K562 (cell line): ENCODE data around the gene PSMD9. TPM values are rescaled to one million over a fixed set of nuclear protein-coding genes. Genes with fewer than 3 reads are reported as not detected.

Source experiments
- EP300 ChIP-seq: IDR thresholded peaks from 2 replicates; pipeline ENCODE4 v1.6.1; 2012; ENCODE audit warnings: low read length, improper control_type of control experiment
- IRF2 ChIP-seq: sonication (generic); formaldehyde crosslinking; IDR thresholded peaks from 2 replicates; pipeline ENCODE4 v1.8.1; 2022; ENCODE audit warnings: mild to moderate bottlenecking, missing genetic modification reagents
- KHSRP ChIP-seq: fragments of 450-650 bp; IDR thresholded peaks from 2 replicates; pipeline ENCODE4 v1.6.1; 2017
- MAFG ChIP-seq: fragments of 450-650 bp; conservative IDR thresholded peaks from 2 replicates; pipeline ENCODE4 v1.6.1; 2016; ENCODE audit warnings: missing genetic modification characterization, missing compliant biosample characterization
- MCM2 ChIP-seq: fragments of 450-650 bp; IDR thresholded peaks from 2 replicates; pipeline ENCODE4 v1.6.1; 2017; ENCODE audit warnings: low read depth, mild to moderate bottlenecking
- MYC ChIP-seq, 2 experiments: fragments of 250-450 bp in 1 of 2; sonication (Bioruptor Pico) in 1 of 2; IDR thresholded peaks; 2 replicates each; pipeline versions ENCODE4 v1.5.1 to v1.6.1; 2012 to 2021; ENCODE audit warnings: low read depth in 2 of 2, borderline replicate concordance in 1 of 2, improper control_type of control experiment in 1 of 2, low read length in 1 of 2, mild to moderate bottlenecking in 1 of 2, moderate library complexity in 1 of 2
- NR3C1 ChIP-seq: sonication (generic); formaldehyde crosslinking; IDR thresholded peaks from 2 replicates; pipeline ENCODE4 v1.8.1; 2022; ENCODE audit warnings: missing genetic modification reagents
- NR4A1 ChIP-seq, 2 experiments: fragments of 250-450 bp in 1 of 2; fragments of 450-650 bp in 1 of 2; sonication (Bioruptor Pico) in 1 of 2; IDR thresholded peaks; 2 replicates each; pipeline versions ENCODE4 v1.4.0 to v1.6.1; 2016 to 2020; ENCODE audit warnings: mild to moderate bottlenecking in 2 of 2, missing compliant biosample characterization in 1 of 2, missing genetic modification characterization in 1 of 2, moderate library complexity in 1 of 2
- POLR2A ChIP-seq: fragments of 450-650 bp; conservative IDR thresholded peaks from 2 replicates; pipeline ENCODE4 v1.6.1; 2016
- RBFOX2 ChIP-seq: fragments of 200-400 bp; formaldehyde crosslinking; IDR thresholded peaks from 2 replicates; pipeline ENCODE4 v1.6.1; 2017; ENCODE audit warnings: low read depth, mild to moderate bottlenecking, low read length, moderate library complexity
- RBM14 ChIP-seq: fragments of 200-400 bp; formaldehyde crosslinking; IDR thresholded peaks from 2 replicates; pipeline ENCODE4 v1.6.1; 2018; ENCODE audit warnings: low read depth, mild to moderate bottlenecking, low read length, moderate library complexity, borderline replicate concordance; ENCODE audit not compliant: insufficient read depth
- RBM34 ChIP-seq: fragments of 200-400 bp; formaldehyde crosslinking; IDR thresholded peaks from 2 replicates; pipeline ENCODE4 v1.6.1; 2018; ENCODE audit warnings: low read length, borderline replicate concordance; ENCODE audit not compliant: insufficient read depth
- ZC3H4 ChIP-seq: sonication (generic); formaldehyde crosslinking; IDR thresholded peaks from 2 replicates; pipeline ENCODE4 v1.9.0; 2021; ENCODE audit warnings: missing genetic modification reagents, borderline replicate concordance
- polyA plus RNA-seq, 8 experiments: library from polyadenylated mRNA; depleted of rRNA in 4 of 8; stranded (reverse) in 5 of 8; unstranded in 3 of 8; fragments of >200 nt; fragmentation: Nextera tagmentation in 2 of 8; fragmentation: Illumina TruSeq in 1 of 8; extraction: Ambion mirVana in 2 of 8; extraction: Trizol in 1 of 8; gene quantifications; 2 replicates each; pipeline versions ENCODE4 v1.2.1 to v1.2.3, GENCODE V29; 2011 to 2014; ENCODE audit warnings: inconsistent platforms in 1 of 8, missing spikeins in 1 of 8
- total RNA-seq, 7 experiments: library from RNA; depleted of rRNA in 6 of 7; stranded (reverse); fragments of >200 nt in 6 of 7; fragmentation: Illumina TruSeq in 2 of 7; extraction: Trizol in 2 of 7; gene quantifications; 2 replicates each; pipeline versions ENCODE4 v1.2.1 to v1.2.3, GENCODE V29; 2011 to 2021; ENCODE audit warnings: low replicate concordance in 1 of 7
- TF ChIP-seq, protein P1 (sequence below): fragments of 450-650 bp; formaldehyde crosslinking; IDR thresholded peaks from 2 replicates; pipeline ENCODE4 v1.4.0; 2020; ENCODE audit warnings: mild to moderate bottlenecking, moderate library complexity
- TF ChIP-seq, protein P2 (sequence below): fragments of 200-600 bp; sonication (generic); IDR thresholded peaks from one replicate; pipeline ENCODE4 v1.6.1; 2012; ENCODE audit warnings: mild to moderate bottlenecking, low read depth, low read length, inconsistent platforms

The PSMD9 gene
- total and polyA plus RNA-seq, 9 of the 15 experiments (the other 6 are each of a cell fraction or from before 2014, with no cell fraction given): 12.2 to 143 (median 61.3) TPM

DNA sequence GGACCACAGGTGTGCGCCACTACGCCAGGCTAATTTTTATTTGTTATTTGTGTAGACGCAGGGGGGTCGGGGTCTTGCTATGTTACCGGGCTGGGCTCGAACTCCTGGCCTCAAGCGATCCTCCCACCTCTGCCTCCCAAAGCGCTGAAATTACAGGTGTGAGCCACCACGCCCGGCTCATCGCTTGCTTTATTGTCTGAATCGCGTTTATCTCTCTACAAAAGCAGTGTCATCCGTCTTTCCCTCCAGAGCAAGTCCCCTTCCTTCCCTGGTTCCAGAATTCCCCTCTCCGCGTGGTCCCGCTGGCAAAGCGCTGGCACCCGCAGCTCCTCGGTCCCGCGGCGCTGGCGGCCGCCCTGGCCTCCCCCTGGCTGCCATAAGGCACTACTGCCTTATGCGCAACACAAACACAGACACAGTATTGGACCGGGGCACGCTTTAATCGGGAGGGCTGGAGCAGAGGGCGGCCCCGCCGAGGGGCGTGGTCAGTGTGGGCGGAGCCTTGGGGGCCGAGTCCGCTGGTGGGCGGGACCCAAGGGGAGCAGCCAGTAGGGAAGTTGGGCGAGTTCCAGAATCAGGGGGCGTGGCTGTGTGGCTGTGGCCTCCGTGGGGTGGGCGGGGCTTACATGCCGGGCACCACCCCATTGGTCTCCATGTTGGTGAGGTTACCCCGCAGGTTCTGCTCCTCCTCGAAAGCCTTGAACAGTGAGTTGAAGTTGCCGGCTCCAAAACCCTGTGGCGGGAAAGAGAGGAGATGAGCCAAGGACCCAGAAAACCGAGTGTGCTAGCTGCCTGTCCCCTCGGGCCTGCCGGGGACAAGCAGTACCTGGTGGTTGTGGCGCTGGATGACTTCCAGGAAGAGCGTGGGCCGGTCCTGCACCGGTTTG is 49.2 kb upstream of the PSMD9 start (continued):
- no peak for TF ChIP-seq ZC3H4 (CRISPR knock-in tag)
- no peak for TF ChIP-seq RBM34
- TF ChIP-seq, protein P1, sequence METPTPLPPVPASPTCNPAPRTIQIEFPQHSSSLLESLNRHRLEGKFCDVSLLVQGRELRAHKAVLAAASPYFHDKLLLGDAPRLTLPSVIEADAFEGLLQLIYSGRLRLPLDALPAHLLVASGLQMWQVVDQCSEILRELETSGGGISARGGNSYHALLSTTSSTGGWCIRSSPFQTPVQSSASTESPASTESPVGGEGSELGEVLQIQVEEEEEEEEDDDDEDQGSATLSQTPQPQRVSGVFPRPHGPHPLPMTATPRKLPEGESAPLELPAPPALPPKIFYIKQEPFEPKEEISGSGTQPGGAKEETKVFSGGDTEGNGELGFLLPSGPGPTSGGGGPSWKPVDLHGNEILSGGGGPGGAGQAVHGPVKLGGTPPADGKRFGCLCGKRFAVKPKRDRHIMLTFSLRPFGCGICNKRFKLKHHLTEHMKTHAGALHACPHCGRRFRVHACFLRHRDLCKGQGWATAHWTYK (CRISPR knock-in tag): peak; percentile 86
- no peak for TF ChIP-seq RBM14
- TF ChIP-seq MAFG (tag): no peak
- no peak for TF ChIP-seq EP300
- TF ChIP-seq KHSRP: no peak
- TF ChIP-seq MCM2: no peak
- TF ChIP-seq IRF2 (CRISPR knock-in tag): no peak
- TF ChIP-seq NR3C1 (CRISPR knock-in tag): no peak
- peak; percentile 82 for TF ChIP-seq MYC (IDR thresholded peaks at IDR 0.05; ENCODE audit: low read depth, low read length)
- no peak for TF ChIP-seq MYC (CRISPR knock-in tag; IDR thresholded peaks at IDR 0.05; ENCODE audit: borderline replicate concordance, low read depth)
- TF ChIP-seq, protein P2, sequence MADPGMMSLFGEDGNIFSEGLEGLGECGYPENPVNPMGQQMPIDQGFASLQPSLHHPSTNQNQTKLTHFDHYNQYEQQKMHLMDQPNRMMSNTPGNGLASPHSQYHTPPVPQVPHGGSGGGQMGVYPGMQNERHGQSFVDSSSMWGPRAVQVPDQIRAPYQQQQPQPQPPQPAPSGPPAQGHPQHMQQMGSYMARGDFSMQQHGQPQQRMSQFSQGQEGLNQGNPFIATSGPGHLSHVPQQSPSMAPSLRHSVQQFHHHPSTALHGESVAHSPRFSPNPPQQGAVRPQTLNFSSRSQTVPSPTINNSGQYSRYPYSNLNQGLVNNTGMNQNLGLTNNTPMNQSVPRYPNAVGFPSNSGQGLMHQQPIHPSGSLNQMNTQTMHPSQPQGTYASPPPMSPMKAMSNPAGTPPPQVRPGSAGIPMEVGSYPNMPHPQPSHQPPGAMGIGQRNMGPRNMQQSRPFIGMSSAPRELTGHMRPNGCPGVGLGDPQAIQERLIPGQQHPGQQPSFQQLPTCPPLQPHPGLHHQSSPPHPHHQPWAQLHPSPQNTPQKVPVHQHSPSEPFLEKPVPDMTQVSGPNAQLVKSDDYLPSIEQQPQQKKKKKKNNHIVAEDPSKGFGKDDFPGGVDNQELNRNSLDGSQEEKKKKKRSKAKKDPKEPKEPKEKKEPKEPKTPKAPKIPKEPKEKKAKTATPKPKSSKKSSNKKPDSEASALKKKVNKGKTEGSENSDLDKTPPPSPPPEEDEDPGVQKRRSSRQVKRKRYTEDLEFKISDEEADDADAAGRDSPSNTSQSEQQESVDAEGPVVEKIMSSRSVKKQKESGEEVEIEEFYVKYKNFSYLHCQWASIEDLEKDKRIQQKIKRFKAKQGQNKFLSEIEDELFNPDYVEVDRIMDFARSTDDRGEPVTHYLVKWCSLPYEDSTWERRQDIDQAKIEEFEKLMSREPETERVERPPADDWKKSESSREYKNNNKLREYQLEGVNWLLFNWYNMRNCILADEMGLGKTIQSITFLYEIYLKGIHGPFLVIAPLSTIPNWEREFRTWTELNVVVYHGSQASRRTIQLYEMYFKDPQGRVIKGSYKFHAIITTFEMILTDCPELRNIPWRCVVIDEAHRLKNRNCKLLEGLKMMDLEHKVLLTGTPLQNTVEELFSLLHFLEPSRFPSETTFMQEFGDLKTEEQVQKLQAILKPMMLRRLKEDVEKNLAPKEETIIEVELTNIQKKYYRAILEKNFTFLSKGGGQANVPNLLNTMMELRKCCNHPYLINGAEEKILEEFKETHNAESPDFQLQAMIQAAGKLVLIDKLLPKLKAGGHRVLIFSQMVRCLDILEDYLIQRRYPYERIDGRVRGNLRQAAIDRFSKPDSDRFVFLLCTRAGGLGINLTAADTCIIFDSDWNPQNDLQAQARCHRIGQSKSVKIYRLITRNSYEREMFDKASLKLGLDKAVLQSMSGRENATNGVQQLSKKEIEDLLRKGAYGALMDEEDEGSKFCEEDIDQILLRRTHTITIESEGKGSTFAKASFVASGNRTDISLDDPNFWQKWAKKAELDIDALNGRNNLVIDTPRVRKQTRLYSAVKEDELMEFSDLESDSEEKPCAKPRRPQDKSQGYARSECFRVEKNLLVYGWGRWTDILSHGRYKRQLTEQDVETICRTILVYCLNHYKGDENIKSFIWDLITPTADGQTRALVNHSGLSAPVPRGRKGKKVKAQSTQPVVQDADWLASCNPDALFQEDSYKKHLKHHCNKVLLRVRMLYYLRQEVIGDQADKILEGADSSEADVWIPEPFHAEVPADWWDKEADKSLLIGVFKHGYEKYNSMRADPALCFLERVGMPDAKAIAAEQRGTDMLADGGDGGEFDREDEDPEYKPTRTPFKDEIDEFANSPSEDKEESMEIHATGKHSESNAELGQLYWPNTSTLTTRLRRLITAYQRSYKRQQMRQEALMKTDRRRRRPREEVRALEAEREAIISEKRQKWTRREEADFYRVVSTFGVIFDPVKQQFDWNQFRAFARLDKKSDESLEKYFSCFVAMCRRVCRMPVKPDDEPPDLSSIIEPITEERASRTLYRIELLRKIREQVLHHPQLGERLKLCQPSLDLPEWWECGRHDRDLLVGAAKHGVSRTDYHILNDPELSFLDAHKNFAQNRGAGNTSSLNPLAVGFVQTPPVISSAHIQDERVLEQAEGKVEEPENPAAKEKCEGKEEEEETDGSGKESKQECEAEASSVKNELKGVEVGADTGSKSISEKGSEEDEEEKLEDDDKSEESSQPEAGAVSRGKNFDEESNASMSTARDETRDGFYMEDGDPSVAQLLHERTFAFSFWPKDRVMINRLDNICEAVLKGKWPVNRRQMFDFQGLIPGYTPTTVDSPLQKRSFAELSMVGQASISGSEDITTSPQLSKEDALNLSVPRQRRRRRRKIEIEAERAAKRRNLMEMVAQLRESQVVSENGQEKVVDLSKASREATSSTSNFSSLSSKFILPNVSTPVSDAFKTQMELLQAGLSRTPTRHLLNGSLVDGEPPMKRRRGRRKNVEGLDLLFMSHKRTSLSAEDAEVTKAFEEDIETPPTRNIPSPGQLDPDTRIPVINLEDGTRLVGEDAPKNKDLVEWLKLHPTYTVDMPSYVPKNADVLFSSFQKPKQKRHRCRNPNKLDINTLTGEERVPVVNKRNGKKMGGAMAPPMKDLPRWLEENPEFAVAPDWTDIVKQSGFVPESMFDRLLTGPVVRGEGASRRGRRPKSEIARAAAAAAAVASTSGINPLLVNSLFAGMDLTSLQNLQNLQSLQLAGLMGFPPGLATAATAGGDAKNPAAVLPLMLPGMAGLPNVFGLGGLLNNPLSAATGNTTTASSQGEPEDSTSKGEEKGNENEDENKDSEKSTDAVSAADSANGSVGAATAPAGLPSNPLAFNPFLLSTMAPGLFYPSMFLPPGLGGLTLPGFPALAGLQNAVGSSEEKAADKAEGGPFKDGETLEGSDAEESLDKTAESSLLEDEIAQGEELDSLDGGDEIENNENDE: no peak
- peak; percentile 91 for TF ChIP-seq POLR2A
- TF ChIP-seq RBFOX2: peak; percentile 89
- TF ChIP-seq NR4A1 (CRISPR knock-in tag; IDR thresholded peaks at IDR 0.05): no peak
- no peak for TF ChIP-seq NR4A1 (tag; IDR thresholded peaks at IDR 0.05)
